Measurements from ENCODE around the gene TULP4.

DNA sequence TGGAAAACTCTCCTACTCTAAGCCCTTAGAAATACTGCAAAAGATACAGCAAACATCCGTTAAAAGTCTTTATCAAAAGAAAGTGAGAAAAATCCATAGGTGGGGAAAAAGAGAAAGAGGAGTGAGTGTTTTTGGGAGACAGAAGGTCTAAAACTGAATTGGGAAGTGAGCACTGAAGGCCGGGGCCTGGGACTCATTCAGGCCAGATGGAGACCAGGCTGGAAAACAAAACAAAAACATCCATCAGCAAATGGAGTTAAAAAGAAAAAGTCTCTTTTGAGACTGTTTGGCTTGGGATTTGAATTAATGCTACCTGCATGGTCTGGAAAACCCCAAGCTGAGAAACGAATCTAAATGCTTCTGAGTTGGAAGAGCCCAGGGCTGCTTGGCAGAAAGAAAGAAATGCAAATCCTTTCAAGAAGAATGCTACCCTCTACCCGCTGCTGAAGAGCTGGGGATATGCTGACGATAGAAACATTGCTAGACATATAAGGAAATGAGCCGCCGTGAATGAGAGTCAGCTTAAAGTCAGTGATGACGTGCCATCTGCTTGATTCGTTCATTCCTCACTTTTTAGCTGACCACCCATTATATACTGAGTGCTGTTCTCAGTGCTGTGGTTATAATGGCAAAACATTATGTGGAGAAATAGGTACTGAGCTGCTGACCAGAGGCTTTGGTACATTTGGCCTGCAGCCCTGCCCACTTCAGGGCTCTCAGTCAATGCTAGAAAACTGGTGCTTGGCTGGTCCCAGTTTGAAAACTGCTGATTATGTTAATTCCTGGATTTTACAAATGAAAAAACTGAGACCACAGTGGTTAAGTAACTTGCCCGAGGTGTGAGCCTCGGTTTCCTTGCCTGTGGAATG is 28.0 kb upstream of the TULP4 start:
- TF ChIP-seq POLR2A (IDR thresholded peaks at IDR 0.05): no peak
- TF ChIP-seq, protein P1, sequence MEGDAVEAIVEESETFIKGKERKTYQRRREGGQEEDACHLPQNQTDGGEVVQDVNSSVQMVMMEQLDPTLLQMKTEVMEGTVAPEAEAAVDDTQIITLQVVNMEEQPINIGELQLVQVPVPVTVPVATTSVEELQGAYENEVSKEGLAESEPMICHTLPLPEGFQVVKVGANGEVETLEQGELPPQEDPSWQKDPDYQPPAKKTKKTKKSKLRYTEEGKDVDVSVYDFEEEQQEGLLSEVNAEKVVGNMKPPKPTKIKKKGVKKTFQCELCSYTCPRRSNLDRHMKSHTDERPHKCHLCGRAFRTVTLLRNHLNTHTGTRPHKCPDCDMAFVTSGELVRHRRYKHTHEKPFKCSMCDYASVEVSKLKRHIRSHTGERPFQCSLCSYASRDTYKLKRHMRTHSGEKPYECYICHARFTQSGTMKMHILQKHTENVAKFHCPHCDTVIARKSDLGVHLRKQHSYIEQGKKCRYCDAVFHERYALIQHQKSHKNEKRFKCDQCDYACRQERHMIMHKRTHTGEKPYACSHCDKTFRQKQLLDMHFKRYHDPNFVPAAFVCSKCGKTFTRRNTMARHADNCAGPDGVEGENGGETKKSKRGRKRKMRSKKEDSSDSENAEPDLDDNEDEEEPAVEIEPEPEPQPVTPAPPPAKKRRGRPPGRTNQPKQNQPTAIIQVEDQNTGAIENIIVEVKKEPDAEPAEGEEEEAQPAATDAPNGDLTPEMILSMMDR (IDR thresholded peaks at IDR 0.05): no peak
- no peak for TF ChIP-seq POLR2AphosphoS5 (IDR thresholded peaks at IDR 0.05)

All from prostate gland (tissue), 2 donors.